Measurements from ENCODE around the gene MDFI. TPM values are rescaled to one million over a fixed set of nuclear protein-coding genes. Genes with fewer than 3 reads are reported as not detected.

The MDFI gene
- total and polyA plus RNA-seq, 9 of the 15 experiments (the other 6 are each of a cell fraction or from before 2014, with no cell fraction given) = not detected

DNA sequence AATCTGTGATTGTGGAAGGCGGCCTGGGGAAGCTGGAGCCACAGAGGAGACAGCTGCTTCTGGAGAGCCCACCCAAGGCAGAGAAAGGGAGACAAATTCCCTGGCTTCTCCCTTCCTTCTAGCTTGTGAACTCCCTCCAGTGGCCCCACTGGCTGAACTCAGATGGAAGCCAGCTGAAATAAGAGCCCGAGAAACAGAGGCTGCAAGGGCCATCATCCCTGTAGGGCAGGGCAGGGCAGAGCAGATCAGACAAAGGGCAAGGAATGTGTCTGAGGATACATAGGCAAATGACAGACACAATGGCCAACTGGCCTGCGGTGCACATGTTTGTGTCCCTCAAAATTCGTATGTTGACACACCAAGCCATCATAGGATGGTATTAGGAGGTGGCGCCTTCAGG is 25.3 kb downstream of the MDFI start:
- no TSS peak for BruUV-seq (replicated peaks)

DNA sequence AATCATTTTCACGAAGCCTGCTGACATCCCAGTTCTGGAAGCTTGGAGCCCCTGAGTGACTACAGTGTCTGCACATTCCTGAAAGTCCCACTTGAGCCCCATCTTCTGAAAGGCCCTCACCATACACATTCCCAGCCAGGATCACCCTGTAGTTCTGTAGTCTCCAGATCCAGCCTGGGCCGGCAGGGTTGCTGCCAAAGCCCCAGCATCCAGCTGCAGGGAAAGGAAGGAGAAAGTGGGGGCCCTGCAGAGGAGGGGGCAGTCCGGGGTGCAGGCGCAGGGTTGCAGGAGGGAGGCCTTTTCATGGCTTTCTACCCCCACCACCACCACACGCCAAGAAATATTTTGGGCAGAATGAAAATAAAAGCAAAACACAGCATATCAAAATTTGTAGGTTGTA is 26.0 kb downstream of the MDFI start:
- no peak overlapping the region for H2AFZ ChIP-seq (ENCODE audit: low read depth, low read length)
- no peak for DNase-seq (ENCODE audit: extremely low read depth in 1 of 4, low spot score in 3 of 4)
- in situ Hi-C loops (cut with MboI) (no loop called here), intact Hi-C loops (cut with micrococcal nuclease) (no loop called here)
- CTCF ChIA-PET (ENCODE audit: low intra/inter-chr PET ratio) = no interaction called here
- no peaks in the 10 kb centered on the region for H3K79me2 ChIP-seq (ENCODE audit: control insufficient read depth, insufficient read depth, low read length)
- no peaks in the 10 kb centered on the region for H3K9me1 ChIP-seq (ENCODE audit: control insufficient read depth, insufficient read depth, low read length)
- 0% methylated on average over 5 of the region's 5 CpGs for WGBS (ENCODE audit: insufficient coverage, low coverage, missing lambda C conversion rate)
- H3K9ac ChIP-seq (ENCODE audit: insufficient read depth in 1 of 2, low read depth in 2 of 2, low read length in 2 of 2) = no peak overlapping the region
- H3K27me3 ChIP-seq (ENCODE audit: control insufficient read depth in 2 of 2, insufficient read depth in 2 of 2, low read length in 2 of 2) = peaks cover 7 to 26% of the 10 kb centered on the region in 2 experiments; a peak in 4 of 5 replicates
- POLR2A ChIA-PET = interaction anchor here (1.3 kb wide), 1 partner anchor 13 kb away, joined by 3 read pairs; no protein-coding TSS in a partner anchor
- no peaks in the 10 kb centered on the region; a peak in 1 of 5 replicates for H3K4me1 ChIP-seq (replicated peaks in 1 of 2; ENCODE audit: control insufficient read depth in 2 of 2, insufficient read depth in 2 of 2, low read length in 2 of 2)
- TF ChIP-seq, protein P1, sequence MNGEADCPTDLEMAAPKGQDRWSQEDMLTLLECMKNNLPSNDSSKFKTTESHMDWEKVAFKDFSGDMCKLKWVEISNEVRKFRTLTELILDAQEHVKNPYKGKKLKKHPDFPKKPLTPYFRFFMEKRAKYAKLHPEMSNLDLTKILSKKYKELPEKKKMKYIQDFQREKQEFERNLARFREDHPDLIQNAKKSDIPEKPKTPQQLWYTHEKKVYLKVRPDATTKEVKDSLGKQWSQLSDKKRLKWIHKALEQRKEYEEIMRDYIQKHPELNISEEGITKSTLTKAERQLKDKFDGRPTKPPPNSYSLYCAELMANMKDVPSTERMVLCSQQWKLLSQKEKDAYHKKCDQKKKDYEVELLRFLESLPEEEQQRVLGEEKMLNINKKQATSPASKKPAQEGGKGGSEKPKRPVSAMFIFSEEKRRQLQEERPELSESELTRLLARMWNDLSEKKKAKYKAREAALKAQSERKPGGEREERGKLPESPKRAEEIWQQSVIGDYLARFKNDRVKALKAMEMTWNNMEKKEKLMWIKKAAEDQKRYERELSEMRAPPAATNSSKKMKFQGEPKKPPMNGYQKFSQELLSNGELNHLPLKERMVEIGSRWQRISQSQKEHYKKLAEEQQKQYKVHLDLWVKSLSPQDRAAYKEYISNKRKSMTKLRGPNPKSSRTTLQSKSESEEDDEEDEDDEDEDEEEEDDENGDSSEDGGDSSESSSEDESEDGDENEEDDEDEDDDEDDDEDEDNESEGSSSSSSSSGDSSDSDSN (IDR thresholded peaks at IDR 0.05; ENCODE audit: borderline replicate concordance in 1 of 2, low read depth in 2 of 2, low read length in 2 of 2) = no peak
- TF ChIP-seq, protein P2, sequence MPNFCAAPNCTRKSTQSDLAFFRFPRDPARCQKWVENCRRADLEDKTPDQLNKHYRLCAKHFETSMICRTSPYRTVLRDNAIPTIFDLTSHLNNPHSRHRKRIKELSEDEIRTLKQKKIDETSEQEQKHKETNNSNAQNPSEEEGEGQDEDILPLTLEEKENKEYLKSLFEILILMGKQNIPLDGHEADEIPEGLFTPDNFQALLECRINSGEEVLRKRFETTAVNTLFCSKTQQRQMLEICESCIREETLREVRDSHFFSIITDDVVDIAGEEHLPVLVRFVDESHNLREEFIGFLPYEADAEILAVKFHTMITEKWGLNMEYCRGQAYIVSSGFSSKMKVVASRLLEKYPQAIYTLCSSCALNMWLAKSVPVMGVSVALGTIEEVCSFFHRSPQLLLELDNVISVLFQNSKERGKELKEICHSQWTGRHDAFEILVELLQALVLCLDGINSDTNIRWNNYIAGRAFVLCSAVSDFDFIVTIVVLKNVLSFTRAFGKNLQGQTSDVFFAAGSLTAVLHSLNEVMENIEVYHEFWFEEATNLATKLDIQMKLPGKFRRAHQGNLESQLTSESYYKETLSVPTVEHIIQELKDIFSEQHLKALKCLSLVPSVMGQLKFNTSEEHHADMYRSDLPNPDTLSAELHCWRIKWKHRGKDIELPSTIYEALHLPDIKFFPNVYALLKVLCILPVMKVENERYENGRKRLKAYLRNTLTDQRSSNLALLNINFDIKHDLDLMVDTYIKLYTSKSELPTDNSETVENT (CRISPR knock-in tag; IDR thresholded peaks at IDR 0.05) = no peak
- TF ChIP-seq FUS (optimal IDR thresholded peaks at IDR 0.05; ENCODE audit: low read depth, low read length) = no peak
- no peaks in the 10 kb centered on the region for H4K20me1 ChIP-seq (replicated peaks; ENCODE audit: control insufficient read depth, insufficient read depth, low read length)
- H3K4me3 ChIP-seq = no peak overlapping the region
- BruUV-seq (replicated peaks) = no TSS peak
- H3K4me2 ChIP-seq (ENCODE audit: insufficient read depth, low read length) = no peak overlapping the region
- H3K27ac ChIP-seq (ENCODE audit: extremely low read depth, low read depth, low read length) = no peak overlapping the region
- H3K9me3 ChIP-seq (replicated peaks; ENCODE audit: control insufficient read depth, insufficient read depth, low read depth, low read length) = no peaks in the 10 kb centered on the region
- FAIRE-seq = no peak
- no peak for ATAC-seq
- no peaks in the 10 kb centered on the region for H3K36me3 ChIP-seq (ENCODE audit: control insufficient read depth, insufficient read depth, low read length)

More for the DNA sequence above, 25.3 kb downstream of the MDFI start:
- Histone ChIP-seq H3K27me3 (ENCODE audit: control insufficient read depth in 2 of 2, insufficient read depth in 2 of 2, low read length in 2 of 2) (peaks cover 13 to 33% of the 10 kb centered on the region in 2 experiments; a peak in 4 of 5 replicates), H3K36me3 (ENCODE audit: control insufficient read depth, insufficient read depth, low read length) (no peaks in the 10 kb centered on the region), H3K9ac (ENCODE audit: insufficient read depth in 1 of 2, low read depth in 2 of 2, low read length in 2 of 2) (no peak overlapping the region), H3K9me3 (replicated peaks; ENCODE audit: control insufficient read depth, insufficient read depth, low read depth, low read length) (no peaks in the 10 kb centered on the region), H3K9me1 (ENCODE audit: control insufficient read depth, insufficient read depth, low read length) (no peaks in the 10 kb centered on the region), H3K4me2 (ENCODE audit: insufficient read depth, low read length) (no peak overlapping the region), H4K20me1 (replicated peaks; ENCODE audit: control insufficient read depth, insufficient read depth, low read length) (no peaks in the 10 kb centered on the region), H3K4me3 (no peak overlapping the region), H2AFZ (ENCODE audit: low read depth, low read length) (no peak overlapping the region), H3K27ac (ENCODE audit: extremely low read depth, low read depth, low read length) (no peak overlapping the region), H3K79me2 (ENCODE audit: control insufficient read depth, insufficient read depth, low read length) (no peaks in the 10 kb centered on the region), H3K4me1 (replicated peaks in 1 of 2; ENCODE audit: control insufficient read depth in 2 of 2, insufficient read depth in 2 of 2, low read length in 2 of 2) (no peaks in the 10 kb centered on the region; a peak in 1 of 5 replicates)
- intact Hi-C loops (cut with micrococcal nuclease) = no loop called here
- ChIA-PET POLR2A (interaction anchor here (1.3 kb wide), 1 partner anchor 12 kb away, joined by 3 read pairs; no protein-coding TSS in a partner anchor), CTCF (ENCODE audit: low intra/inter-chr PET ratio) (no interaction called here)
- TF ChIP-seq SETDB1 (IDR thresholded peaks at IDR 0.05; ENCODE audit: low read length) (no peak), CBX3 (IDR thresholded peaks at IDR 0.05; ENCODE audit: borderline replicate concordance in 1 of 2, low read length in 2 of 2) (no peak), GTF2E2 (tag; IDR thresholded peaks at IDR 0.05) (no peak), ERF (CRISPR knock-in tag; IDR thresholded peaks at IDR 0.05) (no peak), MTF1 (CRISPR knock-in tag; IDR thresholded peaks at IDR 0.05; ENCODE audit: borderline replicate concordance) (no peak), NR3C1 (CRISPR knock-in tag; IDR thresholded peaks at IDR 0.05) (no peak), PHF20 (IDR thresholded peaks at IDR 0.05; ENCODE audit: partially characterized antibody) (no peak)
- TF ChIP-seq, protein P3, sequence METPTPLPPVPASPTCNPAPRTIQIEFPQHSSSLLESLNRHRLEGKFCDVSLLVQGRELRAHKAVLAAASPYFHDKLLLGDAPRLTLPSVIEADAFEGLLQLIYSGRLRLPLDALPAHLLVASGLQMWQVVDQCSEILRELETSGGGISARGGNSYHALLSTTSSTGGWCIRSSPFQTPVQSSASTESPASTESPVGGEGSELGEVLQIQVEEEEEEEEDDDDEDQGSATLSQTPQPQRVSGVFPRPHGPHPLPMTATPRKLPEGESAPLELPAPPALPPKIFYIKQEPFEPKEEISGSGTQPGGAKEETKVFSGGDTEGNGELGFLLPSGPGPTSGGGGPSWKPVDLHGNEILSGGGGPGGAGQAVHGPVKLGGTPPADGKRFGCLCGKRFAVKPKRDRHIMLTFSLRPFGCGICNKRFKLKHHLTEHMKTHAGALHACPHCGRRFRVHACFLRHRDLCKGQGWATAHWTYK (CRISPR knock-in tag; IDR thresholded peaks at IDR 0.05) = no peak
- ATAC-seq (no peak), FAIRE-seq (no peak), DNase-seq (ENCODE audit: extremely low read depth in 1 of 4, low spot score in 3 of 4) (no peak)
- 3% methylated on average over 5 of the region's 5 CpGs for WGBS (ENCODE audit: insufficient coverage, low coverage, missing lambda C conversion rate)
- in situ Hi-C loops (cut with MboI) = no loop called here
